Skeletal muscle satellite cell (primary cell): Measurements from ENCODE around the gene F2.
A peak's percentile ranks its signal among the peaks of the same experiment; 100 is the strongest.

ENCODE experiments used
- H3K27me3 ChIP-seq: 2 replicates; pipeline ENCODE4 v1.7.0; 2013; ENCODE audit warnings: low read length; ENCODE audit not compliant: control insufficient read depth, insufficient read depth
- H3K36me3 ChIP-seq: 2 replicates; pipeline ENCODE4 v1.7.0; 2013; ENCODE audit warnings: mild to moderate bottlenecking, control low read depth, low read length; ENCODE audit not compliant: insufficient read depth
- H3K4me1 ChIP-seq: 2 replicates; pipeline ENCODE4 v1.7.0; 2013; ENCODE audit warnings: low read length; ENCODE audit not compliant: control insufficient read depth, insufficient read depth
- H3K4me2 ChIP-seq: 2 replicates; pipeline ENCODE4 v1.7.0; 2013; ENCODE audit warnings: mild to moderate bottlenecking, low read length
- H3K4me3 ChIP-seq: 2 replicates; pipeline ENCODE4 v1.7.0; 2013; ENCODE audit warnings: low read length
- H3K9ac ChIP-seq: 2 replicates; pipeline ENCODE4 v1.7.0; 2013; ENCODE audit warnings: mild to moderate bottlenecking, low read depth, low read length, moderate library complexity
- H3K9me3 ChIP-seq: replicated peaks from 2 replicates; pipeline ENCODE4 v1.7.0; 2013; ENCODE audit warnings: mild to moderate bottlenecking, control low read depth, low read length

F2 gene

GRCh38 chr11:46677991-46678740 is 40.8 kb upstream of the F2 start:
- Histone ChIP-seq H3K4me3 (no peak overlapping the region), H3K36me3 (peaks cover 68% of the 10 kb centered on the region), H3K4me1 (peaks cover 32% of the 10 kb centered on the region), H3K9ac (no peak overlapping the region), H3K27me3 (no peaks in the 10 kb centered on the region), H3K4me2 (no peak overlapping the region), H3K9me3 (no peaks in the 10 kb centered on the region)

- H3K9ac ChIP-seq = no peak overlapping the region
- peaks cover 64% of the 10 kb centered on the region for H3K36me3 ChIP-seq
Observed at GRCh38 chr11:46678741-46679130, 40.3 kb upstream of the F2 start.

GRCh38 chr11:46679241-46680163 is 39.5 kb upstream of the F2 start:
- H3K36me3 ChIP-seq = peaks cover 68% of the 10 kb centered on the region

More at GRCh38 chr11:46678741-46679130, 40.3 kb upstream of the F2 start:
- H3K9me3 ChIP-seq = no peaks in the 10 kb centered on the region
- no peaks in the 10 kb centered on the region for H3K27me3 ChIP-seq
- peaks cover 32% of the 10 kb centered on the region for H3K4me1 ChIP-seq
- H3K4me3 ChIP-seq = no peak overlapping the region
- no peak overlapping the region for H3K4me2 ChIP-seq

GRCh38 chr11:46680164-46680760 is 38.8 kb upstream of the F2 start:
- Histone ChIP-seq H3K27me3 (no peaks in the 10 kb centered on the region), H3K36me3 (peaks cover 70% of the 10 kb centered on the region), H3K9me3 (no peaks in the 10 kb centered on the region), H3K9ac (no peak overlapping the region), H3K4me3 (no peak overlapping the region), H3K4me2 (no peak overlapping the region), H3K4me1 (peaks cover 28% of the 10 kb centered on the region)

More at GRCh38 chr11:46679241-46680163, 39.5 kb upstream of the F2 start:
- no peaks in the 10 kb centered on the region for H3K27me3 ChIP-seq
- H3K9ac ChIP-seq = no peak overlapping the region
- no peaks in the 10 kb centered on the region for H3K9me3 ChIP-seq
- no peak overlapping the region for H3K4me3 ChIP-seq
- H3K4me1 ChIP-seq = peaks cover 36% of the 10 kb centered on the region
- no peak overlapping the region for H3K4me2 ChIP-seq

GRCh38 chr11:46680815-46681214 is 38.2 kb upstream of the F2 start:
- H3K9me3 ChIP-seq = no peaks in the 10 kb centered on the region
- no peak overlapping the region for H3K4me3 ChIP-seq
- no peak overlapping the region for H3K9ac ChIP-seq
- H3K4me1 ChIP-seq = peaks cover 23% of the 10 kb centered on the region
- H3K4me2 ChIP-seq = no peak overlapping the region
- H3K27me3 ChIP-seq = no peaks in the 10 kb centered on the region
- H3K36me3 ChIP-seq = peaks cover 71% of the 10 kb centered on the region

GRCh38 chr11:46681814-46682213 is 37.2 kb upstream of the F2 start:
- H3K36me3 ChIP-seq = peaks cover 73% of the 10 kb centered on the region
- H3K4me2 ChIP-seq = no peak overlapping the region

GRCh38 chr11:46682773-46683752 is 36.0 kb upstream of the F2 start:
- Histone ChIP-seq H3K4me3 (no peak overlapping the region), H3K9ac (no peak overlapping the region), H3K36me3 (peaks cover 75% of the 10 kb centered on the region), H3K4me1 (peaks cover 25% of the 10 kb centered on the region), H3K9me3 (no peaks in the 10 kb centered on the region), H3K4me2 (no peak overlapping the region), H3K27me3 (no peaks in the 10 kb centered on the region)

More at GRCh38 chr11:46681814-46682213, 37.2 kb upstream of the F2 start:
- peaks cover 15% of the 10 kb centered on the region for H3K4me1 ChIP-seq
- no peaks in the 10 kb centered on the region for H3K9me3 ChIP-seq
- no peaks in the 10 kb centered on the region for H3K27me3 ChIP-seq
- no peak overlapping the region for H3K4me3 ChIP-seq
- no peak overlapping the region for H3K9ac ChIP-seq

GRCh38 chr11:46684367-46684766 is 34.6 kb upstream of the F2 start:
- Histone ChIP-seq H3K9me3 (no peaks in the 10 kb centered on the region), H3K27me3 (no peaks in the 10 kb centered on the region), H3K4me3 (no peak overlapping the region), H3K4me2 (no peak overlapping the region), H3K9ac (no peak overlapping the region), H3K4me1 (peaks cover 23% of the 10 kb centered on the region), H3K36me3 (peaks cover 66% of the 10 kb centered on the region)

GRCh38 chr11:46686886-46687795 is 31.9 kb upstream of the F2 start:
- no peaks in the 10 kb centered on the region for H3K27me3 ChIP-seq
- H3K36me3 ChIP-seq = peaks cover 53% of the 10 kb centered on the region
- peak overlapping the region; percentile 32 for H3K4me2 ChIP-seq
- H3K4me3 ChIP-seq = no peak overlapping the region
- peak overlapping the region; percentile 26 for H3K9ac ChIP-seq
- no peaks in the 10 kb centered on the region for H3K9me3 ChIP-seq
- H3K4me1 ChIP-seq = peaks cover 23% of the 10 kb centered on the region

- no peak overlapping the region for H3K9ac ChIP-seq
- H3K4me1 ChIP-seq = peaks cover 39% of the 10 kb centered on the region
- no peak overlapping the region for H3K4me3 ChIP-seq
- peaks cover 57% of the 10 kb centered on the region for H3K36me3 ChIP-seq
- no peaks in the 10 kb centered on the region for H3K27me3 ChIP-seq
- H3K4me2 ChIP-seq = no peak overlapping the region
- no peaks in the 10 kb centered on the region for H3K9me3 ChIP-seq
Observed at GRCh38 chr11:46690702-46691101, 28.3 kb upstream of the F2 start.
